PC-3 (cell line): Measurements from ENCODE around the gene CAPS2. TPM values are rescaled to one million over a fixed set of nuclear protein-coding genes. Genes with fewer than 3 reads are reported as not detected.

ENCODE experiments used
- ATAC-seq: fragments of 200-7000 bp; cut with Tn5 transposase; 2 replicates; pipeline ENCODE4 v1.9.1; 2020; ENCODE audit warnings: mild to moderate bottlenecking, moderate library complexity
- BruUV-seq: library from RNA; stranded (reverse); fragments of 400-500 nt; replicated peaks from 2 replicates; lab custom pipeline; 2021; lab: Mats Ljungman, UMichigan
- CTCF ChIA-PET: fragments of 300-600 bp; sonication (Branson Sonifier 250); formaldehyde crosslinking; loops from one replicate; lab custom pipeline; 2022; ENCODE audit warnings: antibody characterized with exemption; lab: Charles Lee
- POLR2A ChIA-PET: fragments of 300-600 bp; sonication (Branson Sonifier 250); formaldehyde crosslinking; loops from one replicate; lab custom pipeline; 2022; ENCODE audit warnings: antibody characterized with exemption; ENCODE audit not compliant: unreplicated experiment; lab: Charles Lee
- DNase-seq: peaks from one replicate; pipeline ENCODE4 v3.0.0-alpha.2; 2015
- H2AFZ ChIP-seq: fragments of 300-600 bp; sonication (generic); 2 replicates; pipeline ENCODE4 v1.6.0; 2016; ENCODE audit warnings: antibody characterized with exemption, low read length
- H3F3A ChIP-seq: fragments of 300-600 bp; sonication (generic); one replicate; pipeline ENCODE4 v1.6.0; 2017; ENCODE audit warnings: antibody characterized with exemption, low read length, control low read depth, mild to moderate bottlenecking; ENCODE audit not compliant: unreplicated experiment
- H3K27ac ChIP-seq: fragments of 300-600 bp; sonication (generic); 2 replicates; pipeline ENCODE4 v1.5.1; 2016; ENCODE audit warnings: mild to moderate bottlenecking, low read length
- H3K27me3 ChIP-seq: fragments of 300-600 bp; sonication (generic); 2 replicates; pipeline ENCODE4 v1.6.1; 2016; ENCODE audit warnings: low read length, mixed read lengths
- H3K36me3 ChIP-seq: fragments of 300-600 bp; sonication (generic); 2 replicates; pipeline ENCODE4 v1.6.1; 2016; ENCODE audit warnings: low read depth, mixed run types, low read length, mixed read lengths
- H3K4me1 ChIP-seq: fragments of 300-600 bp; sonication (generic); 2 replicates; pipeline ENCODE4 v1.5.1; 2016; ENCODE audit warnings: low read length; ENCODE audit not compliant: insufficient read depth
- H3K4me2 ChIP-seq: fragments of 300-600 bp; sonication (generic); 2 replicates; pipeline ENCODE4 v1.6.0; 2016; ENCODE audit warnings: low read length
- H3K4me3 ChIP-seq: fragments of 300-600 bp; sonication (generic); 2 replicates; pipeline ENCODE4 v1.5.1; 2016; ENCODE audit warnings: mild to moderate bottlenecking, low read length, mixed read lengths
- H3K79me2 ChIP-seq: fragments of 300-600 bp; sonication (generic); 2 replicates; pipeline ENCODE4 v1.6.1; 2017; ENCODE audit warnings: low read length, mixed read lengths
- H3K9ac ChIP-seq: fragments of 300-600 bp; sonication (generic); 2 replicates; pipeline ENCODE4 v1.6.0; 2016; ENCODE audit warnings: mild to moderate bottlenecking, low read length
- H3K9me2 ChIP-seq: fragments of 300-600 bp; sonication (generic); replicated peaks from 2 replicates; pipeline ENCODE4 v1.6.1; 2016; ENCODE audit warnings: mixed run types, low read length, mixed read lengths
- H3K9me3 ChIP-seq: fragments of 300-600 bp; sonication (generic); 2 replicates; pipeline ENCODE4 v1.6.1; 2016; ENCODE audit warnings: low read length, mixed read lengths
- H4K20me1 ChIP-seq: fragments of 300-600 bp; sonication (generic); 2 replicates; pipeline ENCODE4 v1.6.1; 2016; ENCODE audit warnings: low read length, mixed read lengths
- CTCF ChIP-seq: fragments of 300-600 bp; sonication (generic); conservative IDR thresholded peaks from 2 replicates; pipeline ENCODE4 v1.5.1; 2017; ENCODE audit warnings: antibody characterized with exemption, low read depth, mild to moderate bottlenecking, low read length
- EZH2 ChIP-seq: fragments of 300-600 bp; sonication (generic); IDR thresholded peaks from one replicate; pipeline ENCODE4 v1.6.1; 2017; ENCODE audit warnings: antibody characterized with exemption, mild to moderate bottlenecking, low read length; ENCODE audit not compliant: unreplicated experiment
- EZH2phosphoT487 ChIP-seq: fragments of 300-600 bp; sonication (generic); IDR thresholded peaks from 2 replicates; pipeline ENCODE4 v1.6.1; 2018; ENCODE audit warnings: mild to moderate bottlenecking, antibody characterized with exemption, low read length, borderline replicate concordance
- intact Hi-C: fragments of 100-400 bp; cut with micrococcal nuclease; formaldehyde crosslinking; loops from 2 replicates; pipeline ENCODE4 v1.9.0; 2023
- total RNA-seq: library from RNA; depleted of rRNA; stranded (reverse); fragments of >200 nt; gene quantifications from 2 replicates; pipeline ENCODE4 v1.2.3, GENCODE V29; 2014

CAPS2 gene
- total RNA-seq, 1 experiment from 2014 or later: 8.4 TPM

- Histone ChIP-seq H3K4me2 (no peak overlapping the region), H2AFZ (no peak overlapping the region), H3K9ac (no peak overlapping the region), H3K27ac (no peak overlapping the region), H3K9me2 (no peaks in the 10 kb centered on the region), H3K4me3 (no peak overlapping the region), H3K79me2 (no peaks in the 10 kb centered on the region), H3K27me3 (no peaks in the 10 kb centered on the region), H3K4me1 (no peaks in the 10 kb centered on the region), H3K9me3 (no peaks in the 10 kb centered on the region), H3K36me3 (no peaks in the 10 kb centered on the region), H3F3A (no peaks in the 10 kb centered on the region), H4K20me1 (no peaks in the 10 kb centered on the region)
- BruUV-seq: no TSS peak
- no peak for DNase-seq
- ATAC-seq: no peak
- CTCF ChIA-PET: no interaction called here
- TF ChIP-seq CTCF: no peak
- no peak for TF ChIP-seq EZH2
- no peak for TF ChIP-seq EZH2phosphoT487
- intact Hi-C loops: no loop called here
- POLR2A ChIA-PET: no interaction called here
Observed at GRCh38 chr12:75361408-75361807, 31.3 kb upstream of the CAPS2 start.

GRCh38 chr12:75360920-75361319 is 30.8 kb upstream of the CAPS2 start:
- Histone ChIP-seq H2AFZ (no peak overlapping the region), H3K79me2 (no peaks in the 10 kb centered on the region), H4K20me1 (no peaks in the 10 kb centered on the region), H3K27ac (no peak overlapping the region), H3K4me3 (no peak overlapping the region), H3K9ac (no peak overlapping the region), H3K4me2 (no peak overlapping the region), H3K9me3 (no peaks in the 10 kb centered on the region), H3K36me3 (no peaks in the 10 kb centered on the region), H3K27me3 (no peaks in the 10 kb centered on the region), H3F3A (no peaks in the 10 kb centered on the region), H3K9me2 (no peaks in the 10 kb centered on the region), H3K4me1 (no peaks in the 10 kb centered on the region)
- ChIA-PET CTCF (no interaction called here), POLR2A (no interaction called here)
- intact Hi-C loops: no loop called here
- BruUV-seq: no TSS peak
- no peak for ATAC-seq
- no peak for TF ChIP-seq EZH2
- no peak for DNase-seq

GRCh38 chr12:75354011-75354410 is 23.9 kb upstream of the CAPS2 start:
- no peak overlapping the region for H3K9ac ChIP-seq
- H3K4me2 ChIP-seq: no peak overlapping the region
- H3K36me3 ChIP-seq: no peaks in the 10 kb centered on the region
- DNase-seq (no peak), ATAC-seq (no peak)
- intact Hi-C loops: no loop called here
- no peaks in the 10 kb centered on the region for H3K79me2 ChIP-seq
- no peak overlapping the region for H3K27ac ChIP-seq
- ChIA-PET CTCF (no interaction called here), POLR2A (no interaction called here)
- H3K4me1 ChIP-seq: no peaks in the 10 kb centered on the region
- TF ChIP-seq CTCF: no peak
- TF ChIP-seq EZH2phosphoT487: no peak
- TF ChIP-seq EZH2: no peak
- no peak overlapping the region for H2AFZ ChIP-seq
- no peak overlapping the region for H3K4me3 ChIP-seq
- BruUV-seq: no TSS peak
- H4K20me1 ChIP-seq: no peaks in the 10 kb centered on the region
- H3F3A ChIP-seq: no peaks in the 10 kb centered on the region
- no peaks in the 10 kb centered on the region for H3K27me3 ChIP-seq
- no peaks in the 10 kb centered on the region for H3K9me2 ChIP-seq
- H3K9me3 ChIP-seq: no peaks in the 10 kb centered on the region
